Progenitor cell of endocrine pancreas (in vitro differentiated cells): ENCODE results near the gene MARCO. TPM values are rescaled to one million over a fixed set of nuclear protein-coding genes. Genes with fewer than 3 reads are reported as not detected.

ENCODE experiments used
- DNase-seq: peaks from one replicate; pipeline ENCODE4 v3.0.0; 2021; ENCODE audit warnings: low spot score; ENCODE audit not compliant: unreplicated experiment
- H3K27ac Mint-ChIP-seq: 2 replicates; pipeline ENCODE4 v1.8.0; 2021; ENCODE audit warnings: mild to moderate bottlenecking, moderate library complexity, mixed read lengths
- H3K27me3 Mint-ChIP-seq: 2 replicates; pipeline ENCODE4 v1.8.0; 2021; ENCODE audit warnings: mixed read lengths
- H3K36me3 Mint-ChIP-seq: 2 replicates; pipeline ENCODE4 v1.8.0; 2022; ENCODE audit warnings: mixed read lengths; ENCODE audit not compliant: insufficient read depth
- H3K4me1 Mint-ChIP-seq: 2 replicates; pipeline ENCODE4 v1.8.0; 2021; ENCODE audit warnings: low read depth, mixed read lengths
- H3K4me3 Mint-ChIP-seq: 2 replicates; pipeline ENCODE4 v1.8.0; 2021; ENCODE audit warnings: low read depth, mild to moderate bottlenecking, moderate library complexity, mixed read lengths
- H3K9me3 Mint-ChIP-seq: 2 replicates; pipeline ENCODE4 v1.8.0; 2021; ENCODE audit warnings: low read depth, mixed read lengths
- CTCF ChIP-seq: fragments of 200-600 bp; sonication (generic); IDR thresholded peaks from one replicate; pipeline ENCODE4 v1.5.0; 2021; ENCODE audit warnings: antibody characterized with exemption, mild to moderate bottlenecking; ENCODE audit not compliant: unreplicated experiment
- total RNA-seq: library from RNA; stranded (reverse); gene quantifications from 2 replicates; pipeline ENCODE4 v1.2.1, GENCODE V29; 2021

MARCO gene
- total RNA-seq, 1 donor from 2014 or later = not detected

GRCh38 chr2:119024152-119024551 is 82.2 kb downstream of the MARCO start:
- Mint-ChIP-seq H3K27me3 (peaks cover 27% of the 10 kb centered on the region), H3K4me3 (no peak overlapping the region), H3K4me1 (no peaks in the 10 kb centered on the region), H3K9me3 (peaks cover 4% of the 10 kb centered on the region), H3K36me3 (no peaks in the 10 kb centered on the region), H3K27ac (no peak overlapping the region)
- no peak for TF ChIP-seq CTCF
- DNase-seq = no peak

DNA sequence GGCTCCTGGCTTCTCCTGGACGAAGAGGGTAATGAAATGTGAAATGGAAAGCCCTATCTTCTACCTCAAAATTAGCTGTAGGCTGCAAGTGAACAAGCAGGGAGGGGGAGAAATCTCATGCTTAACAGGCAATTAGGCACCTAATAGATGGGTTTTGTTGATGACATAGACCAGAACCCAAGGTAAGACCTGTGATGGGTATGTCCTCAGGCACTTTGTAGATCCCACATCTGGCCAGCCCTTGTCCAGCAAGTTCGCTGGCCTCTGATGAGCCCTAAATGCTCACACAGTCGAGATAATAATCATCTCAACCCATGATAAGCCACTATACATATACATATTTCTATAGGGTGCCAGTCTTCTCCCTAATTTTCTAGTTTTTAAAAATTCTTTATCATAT is 82.6 kb downstream of the MARCO start:
- no peaks in the 10 kb centered on the region for H3K4me1 Mint-ChIP-seq
- TF ChIP-seq CTCF = no peak
- no peaks in the 10 kb centered on the region for H3K36me3 Mint-ChIP-seq
- peaks cover 4% of the 10 kb centered on the region for H3K9me3 Mint-ChIP-seq
- H3K27me3 Mint-ChIP-seq = peaks cover 30% of the 10 kb centered on the region
- no peak overlapping the region for H3K27ac Mint-ChIP-seq
- DNase-seq = no peak
- no peak overlapping the region for H3K4me3 Mint-ChIP-seq

DNA sequence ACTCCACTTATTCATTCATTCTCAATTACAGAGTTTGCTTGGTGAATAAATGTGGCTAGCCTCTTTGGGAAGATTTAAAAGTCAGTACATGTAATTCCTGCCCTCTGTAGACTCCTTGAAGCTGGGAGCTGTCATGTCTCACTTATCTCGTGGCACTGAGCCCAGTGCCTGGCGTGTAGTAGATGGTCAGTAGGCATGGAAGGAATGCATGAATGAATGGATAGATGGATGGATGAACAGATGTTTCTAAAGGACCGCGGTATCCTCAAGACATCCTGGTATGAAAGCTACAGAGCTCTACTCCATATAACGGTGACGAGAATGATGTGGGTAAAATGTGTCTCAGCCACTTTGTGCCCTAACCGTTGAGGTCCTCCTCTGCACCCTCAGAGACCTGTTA is 83.0 kb downstream of the MARCO start:
- Mint-ChIP-seq H3K27ac (no peak overlapping the region), H3K9me3 (peaks cover 4% of the 10 kb centered on the region), H3K36me3 (no peaks in the 10 kb centered on the region), H3K4me3 (no peak overlapping the region), H3K4me1 (no peaks in the 10 kb centered on the region), H3K27me3 (peaks cover 30% of the 10 kb centered on the region)
- no peak for DNase-seq
- no peak for TF ChIP-seq CTCF

DNA sequence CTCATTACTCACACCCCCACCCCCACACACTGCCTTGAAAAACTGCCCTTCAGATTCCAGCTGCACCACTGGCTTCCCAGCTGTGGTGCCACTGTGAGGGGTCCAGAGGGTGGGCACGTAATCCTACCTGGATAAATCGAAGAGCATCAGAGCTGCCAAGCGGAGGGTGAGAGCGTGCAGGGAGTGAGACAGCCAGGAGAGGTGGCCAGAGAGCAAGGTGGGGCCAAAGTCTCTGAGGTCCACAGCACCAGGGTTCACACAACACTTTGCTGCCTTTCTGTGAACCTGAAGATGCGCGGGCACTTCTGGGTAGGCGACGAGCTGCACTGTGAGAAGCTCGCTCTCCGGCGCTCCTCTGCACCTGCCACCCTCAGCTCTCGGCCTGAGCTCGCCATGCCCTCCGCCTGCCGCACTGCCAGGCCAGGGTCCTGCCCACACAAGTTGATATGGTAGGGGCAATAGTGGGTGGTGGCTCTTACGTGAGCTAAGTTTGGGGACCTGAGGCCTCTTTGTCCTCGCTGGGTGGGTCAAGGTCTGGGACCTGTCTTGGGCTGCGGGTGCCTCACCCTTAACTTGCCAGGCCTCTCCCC is 83.9 kb downstream of the MARCO start:
- Mint-ChIP-seq H3K36me3 (no peaks in the 10 kb centered on the region), H3K4me1 (no peaks in the 10 kb centered on the region), H3K4me3 (no peak overlapping the region), H3K27me3 (peaks cover 34% of the 10 kb centered on the region), H3K9me3 (peaks cover 4% of the 10 kb centered on the region), H3K27ac (no peak overlapping the region)
- DNase-seq = no peak
- peak; percentile 6 for TF ChIP-seq CTCF

- DNase-seq = no peak
- no peak overlapping the region for H3K4me3 Mint-ChIP-seq
- H3K36me3 Mint-ChIP-seq = no peaks in the 10 kb centered on the region
- H3K9me3 Mint-ChIP-seq = peaks cover 4% of the 10 kb centered on the region
- no peak for TF ChIP-seq CTCF
- H3K27ac Mint-ChIP-seq = no peak overlapping the region
- H3K27me3 Mint-ChIP-seq = peaks cover 34% of the 10 kb centered on the region
- H3K4me1 Mint-ChIP-seq = no peaks in the 10 kb centered on the region
Observed at GRCh38 chr2:119026890-119027289, 84.9 kb downstream of the MARCO start.
